Tibial nerve (tissue), 3 donors: ENCODE data around the gene NUDCD2.

Source experiments
- POLR2A ChIP-seq, 2 donors: fragments of 450-650 bp; IDR thresholded peaks; one replicate each; pipeline ENCODE4 v1.6.1; 2017; ENCODE audit warnings: antibody characterized with exemption in 2 of 2, mild to moderate bottlenecking in 2 of 2, moderate library complexity in 2 of 2
- TF ChIP-seq, protein P1 (sequence below), 5 experiments: fragments of 200-600 bp in 3 of 5; fragments of 450-650 bp in 2 of 5; sonication (generic) in 3 of 5; IDR thresholded peaks; one replicate each; pipeline ENCODE4 v1.5.1; 2016 to 2019; ENCODE audit warnings: antibody characterized with exemption in 5 of 5, mild to moderate bottlenecking in 3 of 5, moderate library complexity in 2 of 5

DNA sequence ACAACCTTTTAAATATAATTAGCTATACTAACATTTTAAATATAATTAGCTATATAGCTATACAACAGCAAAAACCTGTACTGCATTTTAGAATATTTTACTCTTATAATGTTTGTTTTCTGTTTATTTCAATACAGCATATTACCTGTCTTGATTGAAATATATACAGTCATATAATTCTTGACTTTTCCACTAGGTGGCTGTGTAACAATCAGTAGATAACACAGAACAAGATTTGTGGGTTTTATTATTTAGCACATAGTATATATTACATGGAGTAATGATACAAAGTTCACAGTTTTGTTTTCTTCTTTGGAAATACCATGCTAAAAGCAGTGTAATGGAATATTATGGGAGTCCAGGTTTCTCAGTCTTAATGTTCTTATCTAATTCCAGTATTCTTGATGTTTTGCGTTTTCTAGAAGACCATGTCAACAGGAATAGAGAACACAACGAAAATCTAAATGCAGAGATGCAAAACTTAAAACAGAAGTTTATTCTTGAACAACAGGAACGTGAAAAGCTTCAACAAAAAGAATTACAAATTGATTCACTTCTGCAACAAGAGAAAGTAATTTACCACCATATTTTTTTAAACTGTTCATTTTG lies 13.8 kb upstream of the NUDCD2 start:
- TF ChIP-seq, protein P1, sequence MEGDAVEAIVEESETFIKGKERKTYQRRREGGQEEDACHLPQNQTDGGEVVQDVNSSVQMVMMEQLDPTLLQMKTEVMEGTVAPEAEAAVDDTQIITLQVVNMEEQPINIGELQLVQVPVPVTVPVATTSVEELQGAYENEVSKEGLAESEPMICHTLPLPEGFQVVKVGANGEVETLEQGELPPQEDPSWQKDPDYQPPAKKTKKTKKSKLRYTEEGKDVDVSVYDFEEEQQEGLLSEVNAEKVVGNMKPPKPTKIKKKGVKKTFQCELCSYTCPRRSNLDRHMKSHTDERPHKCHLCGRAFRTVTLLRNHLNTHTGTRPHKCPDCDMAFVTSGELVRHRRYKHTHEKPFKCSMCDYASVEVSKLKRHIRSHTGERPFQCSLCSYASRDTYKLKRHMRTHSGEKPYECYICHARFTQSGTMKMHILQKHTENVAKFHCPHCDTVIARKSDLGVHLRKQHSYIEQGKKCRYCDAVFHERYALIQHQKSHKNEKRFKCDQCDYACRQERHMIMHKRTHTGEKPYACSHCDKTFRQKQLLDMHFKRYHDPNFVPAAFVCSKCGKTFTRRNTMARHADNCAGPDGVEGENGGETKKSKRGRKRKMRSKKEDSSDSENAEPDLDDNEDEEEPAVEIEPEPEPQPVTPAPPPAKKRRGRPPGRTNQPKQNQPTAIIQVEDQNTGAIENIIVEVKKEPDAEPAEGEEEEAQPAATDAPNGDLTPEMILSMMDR (IDR thresholded peaks at IDR 0.05), result peak in 2 of 5 experiments; percentile 36 to 43
- no peak for TF ChIP-seq POLR2A (IDR thresholded peaks at IDR 0.05)
